ENCODE measurements around the gene SOAT2. TPM values are rescaled to one million over a fixed set of nuclear protein-coding genes. Genes with fewer than 3 reads are reported as not detected.

The SOAT2 gene, protein sequence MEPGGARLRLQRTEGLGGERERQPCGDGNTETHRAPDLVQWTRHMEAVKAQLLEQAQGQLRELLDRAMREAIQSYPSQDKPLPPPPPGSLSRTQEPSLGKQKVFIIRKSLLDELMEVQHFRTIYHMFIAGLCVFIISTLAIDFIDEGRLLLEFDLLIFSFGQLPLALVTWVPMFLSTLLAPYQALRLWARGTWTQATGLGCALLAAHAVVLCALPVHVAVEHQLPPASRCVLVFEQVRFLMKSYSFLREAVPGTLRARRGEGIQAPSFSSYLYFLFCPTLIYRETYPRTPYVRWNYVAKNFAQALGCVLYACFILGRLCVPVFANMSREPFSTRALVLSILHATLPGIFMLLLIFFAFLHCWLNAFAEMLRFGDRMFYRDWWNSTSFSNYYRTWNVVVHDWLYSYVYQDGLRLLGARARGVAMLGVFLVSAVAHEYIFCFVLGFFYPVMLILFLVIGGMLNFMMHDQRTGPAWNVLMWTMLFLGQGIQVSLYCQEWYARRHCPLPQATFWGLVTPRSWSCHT
- not detected for total RNA-seq (2021; ENCODE audit: unreplicated experiment)
- polyA plus RNA-seq (2012; ENCODE audit: insufficient read length) = not detected
- Bru-seq, nascent RNA = percentile 7 among the genes with signal in this experiment
- BruChase-seq, experiment 1, labeled RNA remaining after a 2-hour chase = percentile 8 among the genes with signal in this experiment
- BruChase-seq, experiment 2, labeled RNA remaining after a 6-hour chase = percentile 8 among the genes with signal in this experiment
- long read RNA-seq = 0 reads

- in situ Hi-C loops (cut with HindIII; ENCODE audit: low pct_unique_long_range_greater_than_20kb, low sequenced_read_pairs) (no loop called here), intact Hi-C loops (cut with micrococcal nuclease; ENCODE audit: unreplicated experiment) (no loop called here)
- H3K4me3 ChIP-seq (ENCODE audit: low read depth in 2 of 2, low read length in 2 of 2) = no peak within 1 kb of the TSS
- no TSS peak for BruUV-seq (replicated peaks)
- DNase-seq (ENCODE audit: low read depth, low spot score) (no peak), ATAC-seq (no peak)
- no peak within 1 kb of the TSS for H3K27ac ChIP-seq (ENCODE audit: low read length)
- ChIA-PET POLR2A (interaction anchor here (0.6 kb wide), 1 partner anchor 221 kb away, joined by 4 read pairs; no protein-coding TSS in a partner anchor), CTCF (interaction anchor here (1.2 kb wide), 1 partner anchor 38 kb away, joined by 3 read pairs; no protein-coding TSS in a partner anchor)
- no peaks in the 10 kb centered on the region for H3K9me3 ChIP-seq (ENCODE audit: control insufficient read depth, insufficient read depth, low read depth, low read length)
- peaks cover 12% of the 10 kb centered on the region for H3K4me1 ChIP-seq (ENCODE audit: control insufficient read depth, insufficient read depth, low read length)
- TF ChIP-seq, protein P1, sequence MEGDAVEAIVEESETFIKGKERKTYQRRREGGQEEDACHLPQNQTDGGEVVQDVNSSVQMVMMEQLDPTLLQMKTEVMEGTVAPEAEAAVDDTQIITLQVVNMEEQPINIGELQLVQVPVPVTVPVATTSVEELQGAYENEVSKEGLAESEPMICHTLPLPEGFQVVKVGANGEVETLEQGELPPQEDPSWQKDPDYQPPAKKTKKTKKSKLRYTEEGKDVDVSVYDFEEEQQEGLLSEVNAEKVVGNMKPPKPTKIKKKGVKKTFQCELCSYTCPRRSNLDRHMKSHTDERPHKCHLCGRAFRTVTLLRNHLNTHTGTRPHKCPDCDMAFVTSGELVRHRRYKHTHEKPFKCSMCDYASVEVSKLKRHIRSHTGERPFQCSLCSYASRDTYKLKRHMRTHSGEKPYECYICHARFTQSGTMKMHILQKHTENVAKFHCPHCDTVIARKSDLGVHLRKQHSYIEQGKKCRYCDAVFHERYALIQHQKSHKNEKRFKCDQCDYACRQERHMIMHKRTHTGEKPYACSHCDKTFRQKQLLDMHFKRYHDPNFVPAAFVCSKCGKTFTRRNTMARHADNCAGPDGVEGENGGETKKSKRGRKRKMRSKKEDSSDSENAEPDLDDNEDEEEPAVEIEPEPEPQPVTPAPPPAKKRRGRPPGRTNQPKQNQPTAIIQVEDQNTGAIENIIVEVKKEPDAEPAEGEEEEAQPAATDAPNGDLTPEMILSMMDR (IDR thresholded peaks at IDR 0.05) = no peak
- TF ChIP-seq, protein P2, sequence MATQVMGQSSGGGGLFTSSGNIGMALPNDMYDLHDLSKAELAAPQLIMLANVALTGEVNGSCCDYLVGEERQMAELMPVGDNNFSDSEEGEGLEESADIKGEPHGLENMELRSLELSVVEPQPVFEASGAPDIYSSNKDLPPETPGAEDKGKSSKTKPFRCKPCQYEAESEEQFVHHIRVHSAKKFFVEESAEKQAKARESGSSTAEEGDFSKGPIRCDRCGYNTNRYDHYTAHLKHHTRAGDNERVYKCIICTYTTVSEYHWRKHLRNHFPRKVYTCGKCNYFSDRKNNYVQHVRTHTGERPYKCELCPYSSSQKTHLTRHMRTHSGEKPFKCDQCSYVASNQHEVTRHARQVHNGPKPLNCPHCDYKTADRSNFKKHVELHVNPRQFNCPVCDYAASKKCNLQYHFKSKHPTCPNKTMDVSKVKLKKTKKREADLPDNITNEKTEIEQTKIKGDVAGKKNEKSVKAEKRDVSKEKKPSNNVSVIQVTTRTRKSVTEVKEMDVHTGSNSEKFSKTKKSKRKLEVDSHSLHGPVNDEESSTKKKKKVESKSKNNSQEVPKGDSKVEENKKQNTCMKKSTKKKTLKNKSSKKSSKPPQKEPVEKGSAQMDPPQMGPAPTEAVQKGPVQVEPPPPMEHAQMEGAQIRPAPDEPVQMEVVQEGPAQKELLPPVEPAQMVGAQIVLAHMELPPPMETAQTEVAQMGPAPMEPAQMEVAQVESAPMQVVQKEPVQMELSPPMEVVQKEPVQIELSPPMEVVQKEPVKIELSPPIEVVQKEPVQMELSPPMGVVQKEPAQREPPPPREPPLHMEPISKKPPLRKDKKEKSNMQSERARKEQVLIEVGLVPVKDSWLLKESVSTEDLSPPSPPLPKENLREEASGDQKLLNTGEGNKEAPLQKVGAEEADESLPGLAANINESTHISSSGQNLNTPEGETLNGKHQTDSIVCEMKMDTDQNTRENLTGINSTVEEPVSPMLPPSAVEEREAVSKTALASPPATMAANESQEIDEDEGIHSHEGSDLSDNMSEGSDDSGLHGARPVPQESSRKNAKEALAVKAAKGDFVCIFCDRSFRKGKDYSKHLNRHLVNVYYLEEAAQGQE (IDR thresholded peaks at IDR 0.05; ENCODE audit: insufficient read depth in 1 of 2, low read depth in 2 of 2, low read length in 1 of 2) = no peak
- TF ChIP-seq SIN3A (IDR thresholded peaks at IDR 0.05; ENCODE audit: borderline replicate concordance, insufficient read depth, low read depth, low read length) = no peak
- no peak for TF ChIP-seq POLR2AphosphoS5 (IDR thresholded peaks at IDR 0.05; ENCODE audit: low read depth, low read length)
- TF ChIP-seq TCF7L2 (IDR thresholded peaks at IDR 0.05; ENCODE audit: low read depth, low read length) = no peak
- H3K36me3 ChIP-seq (ENCODE audit: control insufficient read depth, insufficient read depth, low read length) = no peaks in the 10 kb centered on the region
- no peaks in the 10 kb centered on the region for H3K27me3 ChIP-seq (ENCODE audit: control insufficient read depth, insufficient read depth, low read length)
These were observed at the start of gene SOAT2 for GRCh38 chr12:53102883-53103807. SOAT2 (plus strand) TSS chr12:53103486; CDS start chr12:53103578, 92 bp downstream.

DNA sequence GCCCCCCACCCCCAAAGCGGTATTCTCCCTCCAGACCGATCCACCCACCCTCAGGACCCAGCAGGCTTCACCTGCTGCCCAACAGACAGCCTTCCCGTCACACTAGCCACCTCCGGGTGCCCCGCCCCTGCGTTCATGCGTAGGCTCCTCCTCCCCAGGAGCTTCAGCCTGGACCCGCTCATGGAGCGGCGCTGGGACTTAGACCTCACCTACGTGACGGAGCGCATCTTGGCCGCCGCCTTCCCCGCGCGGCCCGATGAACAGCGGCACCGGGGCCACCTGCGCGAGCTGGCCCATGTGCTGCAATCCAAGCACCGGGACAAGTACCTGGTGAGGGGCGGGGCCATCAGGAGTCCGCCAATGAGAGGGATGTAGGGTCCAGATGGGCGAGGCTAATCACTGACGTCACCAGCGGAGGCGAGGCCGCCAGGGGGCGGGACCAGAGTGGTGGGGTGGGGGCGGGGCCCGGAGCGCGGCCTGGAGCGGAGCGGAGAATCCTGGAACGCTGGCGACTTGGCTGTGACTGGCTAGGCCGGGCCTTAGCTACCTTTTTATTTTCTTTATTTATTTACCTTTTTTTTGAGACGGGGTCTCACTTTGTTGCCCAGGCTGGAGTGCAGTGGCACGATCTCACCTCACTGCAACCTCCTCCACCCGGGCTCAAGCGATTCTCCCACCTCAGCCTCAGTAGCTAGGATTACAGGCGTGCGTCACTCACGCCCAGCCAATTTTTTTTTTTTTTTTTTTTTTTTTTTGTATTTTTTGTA is 49.0 kb upstream of the SOAT2 start:
- Histone ChIP-seq H3K36me3 (ENCODE audit: control insufficient read depth, insufficient read depth, low read length) (no peaks in the 10 kb centered on the region), H3K9me3 (ENCODE audit: control insufficient read depth, insufficient read depth, low read depth, low read length) (no peaks in the 10 kb centered on the region), H3K27ac (ENCODE audit: low read length) (peak overlapping the region; percentile 93), H3K27me3 (ENCODE audit: control insufficient read depth, insufficient read depth, low read length) (no peaks in the 10 kb centered on the region), H3K4me3 (ENCODE audit: low read depth in 2 of 2, low read length in 2 of 2) (peak overlapping the region; percentile 69 to 74), H3K4me1 (ENCODE audit: control insufficient read depth, insufficient read depth, low read length) (peaks cover 44% of the 10 kb centered on the region)
- POLR2A ChIA-PET = no interaction called here
- DNase-seq (ENCODE audit: low read depth, low spot score) (no peak), ATAC-seq (peak; percentile 82)
- TF ChIP-seq POLR2AphosphoS5 (IDR thresholded peaks at IDR 0.05; ENCODE audit: low read depth, low read length) (peak; percentile 62), TCF7L2 (IDR thresholded peaks at IDR 0.05; ENCODE audit: low read depth, low read length) (no peak), SIN3A (IDR thresholded peaks at IDR 0.05; ENCODE audit: borderline replicate concordance, insufficient read depth, low read depth, low read length) (no peak)
- TF ChIP-seq, protein P2 (IDR thresholded peaks at IDR 0.05; ENCODE audit: insufficient read depth in 1 of 2, low read depth in 2 of 2, low read length in 1 of 2) = 0 out of 4 replicates have a peak, but pooled peaks of 1 of the 2 experiments have one; percentile 38
- TF ChIP-seq, protein P1 (IDR thresholded peaks at IDR 0.05) = no peak
- CTCF ChIA-PET = interaction anchor here (0.6 to 1.3 kb wide), 10 partner anchors 12 to 349 kb away, joined by 3 to 11 read pairs (median 4); partner anchors contain the start of genes AAAS and EIF4B
- intact Hi-C loops (cut with micrococcal nuclease; ENCODE audit: unreplicated experiment) (no loop called here), in situ Hi-C loops (cut with HindIII; ENCODE audit: low pct_unique_long_range_greater_than_20kb, low sequenced_read_pairs) (no loop called here)
- no TSS peak for BruUV-seq (replicated peaks)

All from Panc1 (cell line).